DMS153 (cell line): Measurements from ENCODE around the gene ZNF827.

Experiments
- DNase-seq: peaks from one replicate; lab custom pipeline; 2025; lab: John Stamatoyannopoulos, UW

Gene ZNF827

DNA sequence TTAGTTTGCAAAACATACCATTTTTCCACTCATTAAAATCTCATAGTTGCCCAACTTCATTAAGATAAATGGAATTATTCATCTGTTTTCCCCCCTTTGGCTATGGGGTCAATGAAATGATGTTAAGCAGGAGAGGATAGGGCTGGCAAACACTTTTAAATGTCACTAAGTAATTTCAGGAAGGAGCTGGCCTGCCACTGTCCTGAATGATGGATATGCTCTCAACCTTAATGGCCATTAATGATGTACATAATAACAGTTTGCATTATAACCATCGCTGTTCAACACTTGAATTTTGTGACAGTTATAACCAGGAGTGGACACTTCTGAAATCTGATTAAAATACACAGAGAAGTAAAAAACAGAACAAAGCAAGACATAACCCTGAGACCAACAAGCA lies 181.4 kb downstream of the ZNF827 start:
- no peak for DNase-seq

DNA sequence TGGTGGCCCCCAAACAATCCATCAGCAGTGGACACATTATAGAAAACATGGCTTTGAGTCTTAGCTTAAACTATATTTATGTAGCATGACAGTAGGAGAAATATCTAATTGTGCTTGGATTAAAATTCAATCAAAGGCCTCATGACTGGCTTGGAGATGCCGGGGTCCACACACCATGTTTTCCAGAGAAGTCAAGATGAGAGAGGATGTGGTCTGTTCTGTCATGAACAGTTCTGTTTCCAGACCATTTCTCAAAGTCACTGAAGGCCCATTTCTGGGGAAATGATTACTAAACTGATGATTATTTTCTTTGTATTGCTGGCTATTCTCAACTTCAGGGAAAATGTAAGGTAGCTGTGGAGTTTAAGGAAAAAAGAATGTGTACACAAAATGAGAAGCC lies 182.4 kb downstream of the ZNF827 start:
- no peak for DNase-seq

DNA sequence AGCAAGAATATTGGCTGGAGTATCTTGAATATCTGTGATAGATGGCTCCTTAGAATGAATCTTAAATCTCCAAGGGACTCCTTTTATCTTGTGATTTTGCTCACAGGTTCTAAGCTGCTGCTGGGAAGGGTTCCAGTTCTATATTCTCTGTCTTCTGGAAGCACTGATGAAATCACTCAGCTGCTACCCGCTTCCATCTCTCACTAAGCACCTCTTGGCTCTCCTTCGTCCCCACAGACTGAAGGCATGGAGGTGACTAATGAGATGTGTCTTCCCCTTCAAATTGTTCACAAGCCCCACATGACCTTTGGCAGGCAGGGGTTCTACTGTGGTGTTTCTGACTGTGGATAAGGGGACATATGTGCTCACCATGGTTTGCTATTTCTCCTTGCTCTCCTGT lies 182.8 kb downstream of the ZNF827 start:
- DNase-seq: no peak

DNA sequence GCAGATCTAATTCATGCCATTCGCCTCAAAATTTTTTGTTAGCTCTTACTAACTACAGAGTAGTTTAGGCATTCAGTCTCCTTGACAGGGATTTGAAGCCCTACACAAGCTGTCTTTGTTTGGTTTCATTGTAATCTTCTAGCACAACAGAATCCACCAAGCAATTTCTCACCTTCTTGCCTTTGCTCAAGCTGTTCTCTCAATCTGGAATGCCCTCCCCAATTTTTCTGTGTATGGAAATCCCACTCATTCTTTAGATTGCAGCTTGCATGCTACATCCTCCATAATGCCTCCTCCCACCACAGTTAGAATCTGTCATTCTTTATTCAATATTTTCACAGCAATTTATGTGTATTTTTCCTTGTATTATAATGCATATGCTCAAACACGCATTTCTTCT lies 195.0 kb downstream of the ZNF827 start:
- no peak for DNase-seq

DNA sequence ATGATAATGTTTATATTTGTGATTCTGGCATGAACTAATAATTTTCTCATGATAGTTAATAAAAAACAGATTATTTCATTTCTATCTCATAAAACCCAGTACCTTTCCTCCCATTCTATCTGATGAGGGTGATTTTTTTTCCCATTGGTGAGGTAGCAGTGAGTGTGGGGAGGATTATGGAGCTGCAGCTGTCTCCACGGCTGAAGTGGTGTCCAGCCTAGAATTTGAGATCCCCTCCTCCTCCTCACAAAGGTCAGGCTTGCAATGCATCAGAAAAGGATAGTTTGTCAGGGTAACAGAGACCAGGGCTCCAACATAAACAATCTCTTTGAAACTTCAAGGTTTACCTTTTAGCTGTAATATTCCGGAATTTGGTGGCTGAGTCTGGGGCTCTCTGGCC lies 197.8 kb downstream of the ZNF827 start:
- no peak for DNase-seq

DNA sequence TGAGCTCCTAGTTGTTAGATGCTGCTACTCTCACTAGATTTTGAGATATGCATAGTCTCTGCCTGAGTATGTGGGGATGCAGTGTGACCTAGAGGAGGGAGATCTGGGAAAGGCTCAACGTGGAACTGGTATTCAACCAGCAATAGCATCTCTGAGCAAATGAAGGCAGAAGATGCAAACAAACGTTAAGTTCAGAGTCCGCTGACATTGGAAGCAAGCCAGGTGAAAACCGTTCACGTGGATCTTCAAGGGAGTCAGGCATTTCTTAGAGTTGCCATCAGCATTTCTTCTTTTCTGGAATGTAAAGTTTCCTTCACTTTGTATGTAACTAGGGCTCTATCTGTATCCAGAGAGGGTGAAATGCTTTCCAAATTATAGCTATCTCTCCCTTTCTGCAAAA lies 198.8 kb downstream of the ZNF827 start:
- DNase-seq: no peak

DNA sequence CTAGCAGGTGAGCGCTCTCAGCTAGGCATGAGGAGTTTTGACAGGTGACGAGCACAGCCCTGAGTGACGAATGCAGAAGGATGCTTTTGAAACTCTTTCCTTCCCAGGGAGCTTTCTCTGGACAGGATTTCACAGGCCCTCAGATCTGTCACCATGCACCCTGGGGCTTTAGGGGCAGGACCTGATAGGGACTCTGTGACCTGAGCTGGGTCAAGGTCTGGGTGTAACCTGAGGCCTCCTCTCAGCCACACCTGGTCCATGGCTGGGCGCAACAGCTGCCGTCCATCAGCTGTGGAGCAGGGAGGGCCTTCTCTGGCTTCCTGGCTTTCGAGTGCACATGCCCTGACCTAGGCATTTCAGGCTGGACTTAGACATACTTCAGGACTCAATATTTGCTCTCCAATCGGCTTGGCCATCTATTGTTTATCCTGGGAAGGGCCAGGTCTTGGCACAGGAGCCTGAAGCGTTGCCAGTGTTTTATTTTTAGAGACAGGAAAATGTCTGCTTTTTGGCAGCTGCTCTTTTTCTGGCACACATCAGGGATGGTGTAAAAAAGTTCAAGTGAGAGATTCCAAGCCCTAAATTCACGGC lies 202.3 kb downstream of the ZNF827 start:
- DNase-seq: no peak

DNA sequence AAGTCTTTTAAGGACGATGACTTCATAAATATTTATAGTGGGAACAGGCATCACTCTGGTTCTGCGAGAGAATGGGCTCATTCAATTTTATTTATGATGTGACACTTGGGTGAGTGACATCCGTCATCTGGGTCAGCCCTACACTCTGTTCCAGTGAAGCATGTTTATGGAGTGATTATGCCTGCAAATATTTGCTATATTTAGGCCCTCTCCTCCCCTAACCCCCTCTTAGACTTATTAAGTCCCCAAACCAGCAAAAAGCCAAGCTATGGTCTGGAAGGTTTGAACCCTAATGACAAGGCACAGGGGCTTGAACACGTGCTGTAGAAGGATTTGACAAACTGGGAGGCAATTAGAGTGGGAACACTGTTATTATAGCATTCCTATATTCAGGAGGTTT lies 202.8 kb downstream of the ZNF827 start:
- DNase-seq: no peak

DNA sequence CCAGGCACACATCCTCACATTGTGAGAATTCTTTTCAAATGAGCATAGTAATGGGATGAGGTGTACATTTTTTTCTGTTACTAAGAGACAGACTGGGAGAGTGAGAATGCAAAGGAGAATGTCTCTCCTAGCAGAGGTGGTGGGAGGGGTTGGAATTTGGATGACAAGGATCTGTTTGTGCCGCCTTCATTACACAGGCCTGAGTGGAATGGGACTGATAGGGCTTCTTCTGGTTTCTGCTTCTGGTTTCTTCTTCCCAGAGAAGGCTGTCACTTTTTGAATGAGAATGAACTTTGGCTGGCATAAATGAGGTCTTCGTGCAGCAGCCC lies 203.3 kb downstream of the ZNF827 start:
- DNase-seq: no peak

DNA sequence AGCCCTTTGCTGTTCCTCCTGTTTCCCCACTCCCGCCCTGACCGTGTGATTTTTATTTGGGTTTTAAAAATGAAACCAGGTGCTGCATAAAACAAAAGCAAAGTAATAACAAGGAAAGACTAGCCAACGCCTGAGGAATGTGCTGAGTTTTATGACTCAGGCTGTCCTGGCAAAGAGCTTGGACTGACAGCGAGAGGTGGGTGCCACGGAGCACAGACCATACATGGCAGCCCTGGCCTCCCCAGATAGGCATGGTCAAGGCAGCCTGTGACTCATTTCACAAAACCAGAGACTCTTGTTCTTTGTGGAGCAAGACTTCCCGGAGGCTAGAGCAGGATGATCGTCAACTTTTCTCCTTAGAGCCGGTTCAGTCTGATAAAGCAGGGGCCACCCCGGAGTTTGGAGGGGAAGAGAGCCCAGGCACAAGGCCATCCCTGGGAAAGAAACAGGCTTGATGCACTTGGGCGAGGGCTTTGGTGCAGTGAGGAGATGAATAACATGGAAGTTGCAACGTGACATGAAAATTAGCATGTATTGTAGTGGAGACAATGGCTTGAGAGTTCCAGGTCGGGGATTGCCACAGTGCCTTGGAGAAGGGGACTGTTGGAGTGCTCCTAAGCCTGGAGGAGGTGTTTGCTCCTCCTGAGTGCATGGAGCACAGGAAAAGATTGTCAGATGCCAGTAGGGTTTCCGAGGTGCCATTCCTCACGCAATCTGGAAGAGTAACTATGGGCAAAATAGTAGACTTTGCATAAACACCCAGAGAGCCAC lies 203.9 kb downstream of the ZNF827 start:
- no peak for DNase-seq

DNA sequence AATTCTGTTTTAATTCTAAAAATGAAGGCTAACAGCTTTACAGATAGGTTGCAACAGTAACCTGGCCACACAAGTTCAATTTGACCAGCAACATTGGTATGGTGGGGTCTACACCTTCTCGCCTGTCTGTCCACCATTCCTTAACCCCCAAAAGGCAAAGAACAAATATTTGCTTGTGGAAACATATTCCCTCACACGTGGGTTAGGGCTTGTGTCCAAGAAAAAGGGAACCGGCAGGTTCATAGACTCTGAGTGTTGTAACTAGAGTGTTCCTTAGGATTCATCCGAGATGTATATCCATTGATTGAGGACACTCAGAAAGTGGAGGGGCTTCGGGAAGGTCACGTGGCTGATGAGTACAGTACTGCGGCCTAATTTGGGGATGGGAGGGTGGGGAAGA lies 204.6 kb downstream of the ZNF827 start:
- DNase-seq: no peak

DNA sequence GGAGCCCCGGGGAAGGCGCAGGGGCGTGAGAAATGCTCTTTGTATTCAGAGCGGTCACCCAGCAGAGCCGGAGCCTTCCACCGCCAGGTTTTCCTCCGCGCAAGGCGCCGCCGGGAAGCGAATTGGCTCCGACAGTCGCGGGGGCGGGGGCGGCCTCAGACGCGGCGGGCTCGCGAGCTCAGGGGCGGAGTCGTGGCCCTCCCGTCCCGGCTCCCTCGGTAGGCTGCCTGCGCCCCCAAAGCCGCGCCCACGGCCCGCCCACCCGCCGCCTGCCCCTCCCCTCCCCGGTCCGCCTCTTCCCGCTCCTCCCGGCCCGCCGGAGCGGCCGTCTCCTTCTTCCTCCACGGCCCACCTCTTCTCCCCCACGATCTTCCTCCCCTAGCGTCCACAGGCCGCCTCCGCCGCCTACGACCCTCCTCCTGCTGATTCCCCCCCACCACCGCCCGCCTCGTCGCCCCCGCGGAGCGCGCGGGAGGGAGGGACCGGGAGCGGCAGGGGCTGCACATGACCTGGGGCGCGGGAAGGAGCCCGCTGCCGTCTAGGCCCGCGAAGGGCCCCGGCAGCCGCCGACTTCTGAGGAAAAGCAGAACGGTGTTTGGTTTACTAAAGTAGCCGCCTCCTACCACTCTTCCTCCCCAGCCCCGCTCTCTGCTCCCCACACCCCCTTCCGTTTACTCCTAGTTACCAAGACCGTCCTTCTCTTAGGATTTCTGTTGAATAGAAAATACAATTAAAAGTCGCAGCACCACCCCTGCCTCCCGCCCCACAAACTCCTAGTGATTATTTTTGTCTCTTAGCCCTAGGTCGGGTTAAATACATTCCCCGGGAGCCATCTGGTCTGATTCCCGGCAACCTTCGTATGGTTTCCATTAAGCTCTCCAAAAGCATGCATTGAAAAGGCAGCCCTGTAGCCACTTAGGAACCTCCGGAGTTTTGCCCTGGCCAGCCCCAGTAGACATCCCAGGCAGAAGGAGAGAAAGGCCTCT lies 205.4 kb downstream of the ZNF827 start:
- DNase-seq: peak; percentile 86

DNA sequence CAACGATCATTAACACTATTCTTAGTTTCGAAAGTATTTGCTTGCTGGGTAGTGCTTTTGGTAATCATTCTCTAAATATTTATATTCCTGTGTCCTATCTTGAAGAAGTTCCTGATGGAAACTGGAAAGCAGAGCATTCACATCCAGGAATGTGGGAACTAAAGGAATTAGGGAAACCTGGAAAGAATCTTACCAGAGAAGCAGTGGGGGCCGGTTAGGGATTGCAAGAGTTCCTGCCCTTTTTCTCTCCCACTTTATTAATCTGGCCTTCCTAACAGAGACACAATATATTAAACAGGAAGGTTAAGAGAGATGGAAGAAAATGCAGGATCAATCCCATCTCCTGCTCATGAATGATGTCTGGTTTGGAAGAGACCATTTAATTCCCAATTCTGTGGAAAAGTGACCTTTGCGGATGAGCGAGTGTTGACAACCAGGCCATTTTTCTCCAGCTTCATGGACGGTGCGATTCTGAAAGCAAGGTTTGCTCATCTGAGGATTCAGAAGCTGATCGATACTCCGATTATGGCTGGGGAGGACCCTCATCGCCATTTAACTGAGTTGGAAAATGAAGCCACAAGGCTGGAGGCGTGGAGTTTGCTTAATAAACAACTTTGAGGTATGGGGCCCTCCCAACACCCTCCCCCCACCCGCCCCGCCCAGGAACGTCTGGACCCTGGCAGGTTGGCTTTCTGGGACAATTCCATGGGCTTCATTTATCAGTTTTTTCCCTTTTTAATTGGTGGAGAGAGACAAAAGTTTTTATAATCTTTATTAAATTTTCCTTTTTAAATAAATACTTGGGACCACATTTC lies 206.4 kb downstream of the ZNF827 start:
- DNase-seq: no peak

DNA sequence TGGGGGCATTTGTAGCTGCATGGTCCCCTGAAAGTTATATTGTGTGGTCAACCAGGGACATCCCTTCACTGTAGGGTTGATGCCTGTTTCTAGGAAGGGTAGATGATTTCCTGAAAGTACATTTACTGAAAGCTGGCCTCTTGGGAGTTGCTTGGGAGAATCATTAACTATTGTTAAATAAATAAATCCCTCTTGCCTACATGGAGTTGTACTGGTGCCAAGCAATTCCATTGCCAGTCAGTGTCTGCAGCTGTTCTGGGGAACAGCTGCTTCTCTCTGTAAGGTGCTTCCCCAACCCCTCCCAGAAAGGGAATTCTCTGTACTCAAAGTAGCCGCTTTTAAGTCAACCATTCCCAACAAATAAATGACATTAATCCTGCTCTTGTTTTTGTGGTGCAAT lies 207.6 kb downstream of the ZNF827 start:
- DNase-seq: peak; percentile 69

DNA sequence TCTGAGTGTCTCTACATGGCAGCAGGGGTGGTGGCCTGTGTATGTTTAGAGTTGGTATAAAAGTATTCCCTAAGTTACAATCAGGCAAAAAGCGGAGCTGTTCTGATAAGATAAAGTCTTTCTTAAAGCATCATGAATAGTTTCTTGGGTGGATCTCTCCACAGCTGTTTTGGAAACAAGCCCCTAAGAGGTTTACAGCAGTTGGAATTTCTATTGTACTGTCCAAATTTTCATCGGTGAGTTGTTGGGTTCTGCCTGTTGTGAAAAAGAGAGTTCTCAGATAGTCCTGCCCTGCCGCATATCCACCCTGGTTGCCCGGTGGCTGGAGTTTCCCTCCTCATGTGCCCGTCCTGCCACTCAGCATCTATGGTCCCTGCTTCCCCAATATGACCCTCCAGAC lies 208.6 kb downstream of the ZNF827 start:
- no peak for DNase-seq

DNA sequence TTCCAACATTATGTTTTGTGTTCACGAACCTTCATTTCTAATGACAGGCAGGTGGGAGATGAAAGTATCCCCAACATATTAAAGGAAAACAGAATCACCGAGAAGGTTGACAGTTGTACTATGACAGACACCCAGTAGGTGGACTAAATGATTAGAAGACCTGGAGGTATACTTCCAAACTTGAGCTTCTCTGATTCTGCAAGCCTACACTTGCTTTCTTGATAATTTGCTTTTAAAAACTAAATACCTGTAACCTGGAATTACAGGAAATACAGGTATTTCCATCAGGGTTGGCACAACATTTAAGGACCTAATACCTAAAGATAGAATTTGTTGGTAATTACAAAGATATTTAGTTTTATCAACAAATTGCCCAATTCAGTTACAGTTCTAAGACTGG lies 215.3 kb downstream of the ZNF827 start:
- DNase-seq: no peak

DNA sequence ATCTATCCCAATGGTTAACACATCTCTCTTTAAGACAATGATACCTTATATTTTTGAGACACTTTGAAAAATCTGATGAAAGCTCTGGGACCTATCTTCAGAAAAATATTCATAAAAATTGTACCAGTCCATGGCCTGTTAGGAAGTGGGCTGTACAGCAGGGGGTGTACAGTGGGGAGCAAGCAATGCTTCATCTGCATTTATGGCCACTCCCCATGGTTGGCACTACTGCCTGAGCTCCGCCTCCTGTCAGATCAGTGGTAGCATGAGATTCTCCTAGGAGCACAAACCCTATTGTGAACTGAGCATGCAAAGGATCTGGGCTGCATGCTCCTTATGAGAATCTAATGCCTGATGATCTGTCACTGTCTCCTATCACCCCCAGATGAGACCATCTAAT lies 216.1 kb downstream of the ZNF827 start:
- no peak for DNase-seq

DNA sequence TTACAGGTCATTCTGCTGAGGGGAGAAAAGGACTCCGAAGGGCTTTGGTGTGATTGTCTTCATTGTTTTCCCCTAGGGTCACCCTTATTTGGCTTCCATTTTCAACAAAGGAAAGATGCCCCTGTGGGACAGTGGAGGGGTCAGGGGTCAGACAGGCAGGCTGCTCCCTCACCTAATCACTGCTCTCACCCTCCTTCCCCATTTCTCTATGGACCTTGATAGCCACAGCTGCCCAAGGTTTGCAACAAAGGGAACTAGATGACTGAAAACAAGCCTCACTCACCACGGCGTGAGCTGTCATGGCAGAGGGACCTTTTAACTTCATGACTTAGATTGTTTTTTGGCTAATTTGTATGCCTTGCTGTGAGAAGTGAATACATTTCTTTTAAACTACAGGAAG lies 218.0 kb downstream of the ZNF827 start:
- no peak for DNase-seq

DNA sequence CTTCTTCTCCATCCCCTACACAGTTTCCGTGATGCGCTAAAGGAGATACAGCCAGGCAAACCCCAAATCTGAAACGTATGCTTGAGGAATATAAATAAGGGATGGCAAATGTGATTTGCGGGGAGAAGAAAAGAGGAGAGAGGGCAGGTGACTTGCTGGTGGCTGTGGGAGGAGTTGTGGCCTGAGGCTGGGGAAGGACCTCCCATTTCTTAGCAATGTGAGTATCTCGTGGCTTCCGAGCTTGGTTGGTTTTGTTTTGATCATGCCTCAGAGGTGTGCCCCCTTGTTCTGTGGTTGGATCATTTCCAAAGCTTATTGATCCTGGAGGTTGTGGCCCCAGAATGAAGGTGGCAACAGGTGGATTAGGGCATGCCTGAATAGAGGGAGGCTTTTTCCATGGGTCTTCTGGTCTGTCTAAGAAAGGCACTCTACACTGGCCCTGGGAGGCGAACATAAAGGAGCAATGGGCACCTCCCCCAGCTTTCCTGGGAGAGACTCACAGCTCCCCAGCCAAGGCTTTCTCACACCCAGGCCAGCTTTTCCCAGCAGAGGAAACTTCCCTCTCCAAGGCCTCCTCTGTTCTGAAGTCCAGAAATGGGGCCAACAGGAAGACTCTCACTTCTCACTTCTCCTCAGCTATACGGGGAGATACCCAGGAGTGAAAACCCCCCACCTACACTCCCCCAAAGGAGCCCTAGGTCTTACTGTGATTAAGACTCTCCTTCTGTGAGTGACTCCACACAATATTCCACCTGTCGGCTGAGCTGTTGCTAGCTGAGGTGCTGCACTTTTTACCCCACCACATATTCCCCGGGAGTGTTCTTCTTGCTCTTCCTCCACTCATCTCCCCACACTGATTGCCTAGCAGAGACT lies 218.6 kb downstream of the ZNF827 start:
- DNase-seq: no peak

DNA sequence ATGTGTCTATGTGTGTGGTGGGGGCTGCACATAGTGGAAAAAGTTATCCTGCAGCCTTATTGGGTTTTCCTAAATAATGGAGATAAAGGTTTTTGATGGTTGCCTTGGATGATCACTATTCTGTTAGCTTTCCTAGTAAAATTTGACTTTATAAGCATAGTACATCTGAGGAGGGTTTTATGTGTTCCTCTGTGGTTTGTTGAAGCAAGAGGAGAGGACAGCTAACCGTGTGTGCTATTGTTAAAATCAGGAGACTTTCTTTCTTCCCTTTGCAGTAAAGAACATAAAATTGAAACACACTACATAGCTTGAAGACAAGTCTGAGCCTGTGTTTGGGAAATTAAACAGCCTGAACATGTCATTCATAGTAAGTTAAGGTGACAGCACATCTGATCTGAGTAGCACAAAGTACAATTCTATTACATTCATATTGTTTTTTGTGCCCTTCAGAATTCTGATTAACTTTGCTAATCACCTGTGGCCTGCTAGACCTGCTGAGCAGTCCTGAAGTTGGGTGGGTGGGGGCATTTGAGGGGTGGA lies 221.9 kb downstream of the ZNF827 start:
- DNase-seq: no peak

DNA sequence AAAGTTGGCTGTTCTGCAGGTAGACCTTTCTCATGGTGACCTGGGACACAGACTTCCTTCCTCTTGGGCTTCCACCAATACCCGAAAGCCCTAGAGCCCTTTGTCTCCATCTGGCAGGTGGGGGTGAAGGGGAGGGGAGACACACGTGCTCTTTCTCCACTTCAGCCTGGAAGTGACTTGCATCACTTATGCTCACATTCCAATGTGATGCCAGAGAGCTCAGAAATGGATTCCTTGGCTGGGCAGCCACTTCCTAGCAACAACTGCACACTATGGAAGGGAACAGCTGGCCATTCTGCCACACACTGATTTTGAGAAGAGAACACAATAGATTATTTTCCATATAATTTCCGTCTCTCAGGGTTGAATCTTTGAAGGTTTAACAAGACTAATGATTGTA lies 222.4 kb downstream of the ZNF827 start:
- DNase-seq: no peak
